GM21423 (cell line): ENCODE data around the gene PLXND1.
"Not testable (repeated sequence)": the region's sequence is repeated elsewhere in the genome, so short reads cannot be mapped to it uniquely, and the experiment has no call there.

Experiments
- ATAC-seq: cut with Tn5 transposase; IDR thresholded peaks from one replicate; pipeline ENCODE4 v1.9.1; 2021; ENCODE audit warnings: mild to moderate bottlenecking, moderate library complexity; ENCODE audit not compliant: unreplicated experiment

Gene PLXND1

GRCh38 chr3:129614435-129614834, 8.0 kb upstream of the PLXND1 start:
- ATAC-seq, result no peak

GRCh38 chr3:129613367-129613740, 6.9 kb upstream of the PLXND1 start:
- ATAC-seq, result no peak

- ATAC-seq, result no peak
Observed at GRCh38 chr3:129612534-129613366, 6.3 kb upstream of the PLXND1 start.

GRCh38 chr3:129611812-129612533, 5.5 kb upstream of the PLXND1 start:
- ATAC-seq, result no peak

GRCh38 chr3:129611446-129611800, 4.9 kb upstream of the PLXND1 start:
- ATAC-seq, result no peak

GRCh38 chr3:129610794-129611445, 4.4 kb upstream of the PLXND1 start:
- not testable (repeated sequence) for ATAC-seq

- ATAC-seq, result no peak
Observed at GRCh38 chr3:129610276-129610675, 3.8 kb upstream of the PLXND1 start.

- no peak for ATAC-seq
Observed at GRCh38 chr3:129609591-129610182, 3.2 kb upstream of the PLXND1 start.

GRCh38 chr3:129608936-129609590, 2.6 kb upstream of the PLXND1 start:
- no peak for ATAC-seq

- no peak for ATAC-seq
Observed at GRCh38 chr3:129608087-129608935, 1.8 kb upstream of the PLXND1 start.

- no peak for ATAC-seq
Observed at GRCh38 chr3:129607391-129608068, 1.1 kb upstream of the PLXND1 start.

GRCh38 chr3:129605922-129606635, 397 bp downstream of the PLXND1 start:
- no peak for ATAC-seq

GRCh38 chr3:129605203-129605921, 1.1 kb downstream of the PLXND1 start:
- ATAC-seq, result no peak

- no peak for ATAC-seq
Observed at GRCh38 chr3:129604767-129605166, 1.7 kb downstream of the PLXND1 start.

GRCh38 chr3:129603991-129604749, 2.3 kb downstream of the PLXND1 start:
- no peak for ATAC-seq

- no peak for ATAC-seq
Observed at GRCh38 chr3:129603561-129603942, 2.9 kb downstream of the PLXND1 start.

- no peak for ATAC-seq
Observed at GRCh38 chr3:129602730-129603560, 3.5 kb downstream of the PLXND1 start.
